GM10847 (cell line): ENCODE data around the gene MXRA8.

Experiments
- POLR2A ChIP-seq: IDR thresholded peaks from 2 replicates; pipeline ENCODE4 v1.6.1; 2011; ENCODE audit not compliant: insufficient read length; ENCODE audit errors: extremely low read depth

MXRA8 gene

GRCh38 chr1:1314678-1315335 lies 43.5 kb downstream of the MXRA8 start:
- no peak for TF ChIP-seq POLR2A

DNA sequence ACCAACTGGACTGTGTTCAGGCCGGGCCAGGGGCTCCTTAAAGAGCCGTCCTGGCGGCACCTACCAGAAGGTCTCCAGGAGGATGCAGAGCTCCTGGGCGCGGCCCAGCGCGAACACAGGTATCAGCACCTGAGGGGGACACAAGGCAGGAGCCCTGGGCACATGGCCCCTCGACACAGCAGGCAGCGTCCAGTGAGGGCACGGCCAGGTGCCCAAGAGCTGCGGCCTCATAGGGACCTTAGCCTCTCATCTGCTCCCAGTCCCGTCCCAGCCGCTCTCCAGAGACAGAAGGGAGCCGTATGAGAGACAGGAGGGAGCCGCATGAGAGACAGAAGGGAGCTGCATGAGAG lies 44.1 kb downstream of the MXRA8 start:
- TF ChIP-seq POLR2A = no peak

DNA sequence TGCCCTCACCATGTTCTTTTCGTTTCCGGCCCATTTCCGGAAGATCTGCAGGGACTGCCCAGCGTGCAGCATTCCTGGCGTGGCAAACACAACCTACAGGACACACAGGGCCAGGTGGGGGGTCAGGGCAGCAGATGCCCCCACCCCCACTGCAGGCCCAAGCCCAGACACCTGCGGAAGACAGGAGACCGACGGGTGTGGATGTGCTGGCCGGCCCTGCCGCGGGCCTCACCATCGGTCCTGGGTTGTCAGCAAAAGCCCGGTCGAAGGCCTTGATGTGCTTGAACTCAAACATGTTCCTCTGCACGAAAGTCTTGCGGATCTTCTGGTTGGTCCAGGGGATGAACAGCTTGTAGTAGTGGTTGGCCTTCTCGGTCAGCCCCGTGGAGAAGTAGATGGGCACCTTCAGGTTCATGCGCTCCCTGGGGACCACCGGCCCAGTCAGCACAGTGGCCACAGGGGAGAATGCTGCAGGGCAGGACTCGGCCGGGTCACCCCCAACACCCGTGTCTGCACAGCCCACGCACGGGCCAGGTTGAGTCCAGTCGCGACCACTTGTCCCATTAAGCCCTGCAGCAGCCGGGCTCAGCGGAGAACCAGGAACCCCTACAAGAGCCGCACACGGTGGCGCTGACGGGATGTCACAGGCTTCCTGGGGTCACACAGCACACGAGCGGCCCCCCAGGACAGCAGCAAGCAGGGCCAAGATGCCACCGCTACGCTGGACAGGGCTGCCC lies 44.7 kb downstream of the MXRA8 start:
- no peak for TF ChIP-seq POLR2A

DNA sequence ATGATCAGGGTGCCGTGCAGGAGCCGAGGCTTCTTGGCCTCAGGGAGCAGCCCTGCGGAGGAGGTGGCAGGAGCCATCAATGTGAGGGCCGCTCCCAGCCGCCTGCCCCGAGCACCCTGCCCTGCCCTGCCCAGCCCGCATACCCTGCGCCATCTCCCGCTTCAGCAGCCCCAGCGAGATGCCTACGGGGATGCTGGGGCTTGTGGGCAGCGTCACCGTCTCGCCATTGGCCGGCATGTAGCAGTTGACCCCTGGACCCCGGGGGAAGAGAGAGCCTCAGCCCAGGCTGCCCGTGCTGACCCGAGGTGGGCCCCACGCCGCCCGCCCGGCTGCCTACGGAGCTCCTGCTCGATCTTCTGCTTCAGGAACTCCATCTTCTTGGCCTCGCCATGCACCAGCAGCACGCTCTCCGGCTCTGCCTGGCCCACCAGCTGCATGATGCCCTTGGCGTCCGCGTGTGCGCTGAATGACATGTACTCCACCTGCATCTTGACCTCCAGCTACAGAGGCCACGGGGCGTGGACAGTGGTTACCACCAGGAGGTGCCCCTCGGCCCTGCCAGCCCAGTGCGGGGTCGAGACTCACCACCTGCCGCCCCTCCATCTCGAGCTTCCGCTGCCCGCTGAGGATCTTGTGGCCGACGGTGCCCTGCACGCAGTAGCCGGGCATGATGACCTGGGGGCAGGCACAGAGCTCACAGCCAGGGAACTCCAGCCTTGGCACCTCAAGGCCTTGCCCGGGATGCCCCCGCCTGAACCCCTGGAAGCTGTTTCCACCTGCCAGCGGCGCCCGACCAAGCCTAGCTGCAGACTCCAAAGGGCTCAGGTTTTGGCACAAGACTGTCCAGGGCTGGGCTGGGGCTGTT lies 45.7 kb downstream of the MXRA8 start:
- no peak for TF ChIP-seq POLR2A

- TF ChIP-seq POLR2A = no peak
Measured at GRCh38 chr1:1311107-1312104, 46.9 kb downstream of the MXRA8 start.

- no peak for TF ChIP-seq POLR2A
Measured at GRCh38 chr1:1310476-1311053, 47.8 kb downstream of the MXRA8 start.

GRCh38 chr1:1310109-1310385 lies 48.3 kb downstream of the MXRA8 start:
- no peak for TF ChIP-seq POLR2A

- no peak for TF ChIP-seq POLR2A
Measured at GRCh38 chr1:1309251-1310108, 48.9 kb downstream of the MXRA8 start.

- no peak for TF ChIP-seq POLR2A
Measured at GRCh38 chr1:1308756-1309250, 49.6 kb downstream of the MXRA8 start.

DNA sequence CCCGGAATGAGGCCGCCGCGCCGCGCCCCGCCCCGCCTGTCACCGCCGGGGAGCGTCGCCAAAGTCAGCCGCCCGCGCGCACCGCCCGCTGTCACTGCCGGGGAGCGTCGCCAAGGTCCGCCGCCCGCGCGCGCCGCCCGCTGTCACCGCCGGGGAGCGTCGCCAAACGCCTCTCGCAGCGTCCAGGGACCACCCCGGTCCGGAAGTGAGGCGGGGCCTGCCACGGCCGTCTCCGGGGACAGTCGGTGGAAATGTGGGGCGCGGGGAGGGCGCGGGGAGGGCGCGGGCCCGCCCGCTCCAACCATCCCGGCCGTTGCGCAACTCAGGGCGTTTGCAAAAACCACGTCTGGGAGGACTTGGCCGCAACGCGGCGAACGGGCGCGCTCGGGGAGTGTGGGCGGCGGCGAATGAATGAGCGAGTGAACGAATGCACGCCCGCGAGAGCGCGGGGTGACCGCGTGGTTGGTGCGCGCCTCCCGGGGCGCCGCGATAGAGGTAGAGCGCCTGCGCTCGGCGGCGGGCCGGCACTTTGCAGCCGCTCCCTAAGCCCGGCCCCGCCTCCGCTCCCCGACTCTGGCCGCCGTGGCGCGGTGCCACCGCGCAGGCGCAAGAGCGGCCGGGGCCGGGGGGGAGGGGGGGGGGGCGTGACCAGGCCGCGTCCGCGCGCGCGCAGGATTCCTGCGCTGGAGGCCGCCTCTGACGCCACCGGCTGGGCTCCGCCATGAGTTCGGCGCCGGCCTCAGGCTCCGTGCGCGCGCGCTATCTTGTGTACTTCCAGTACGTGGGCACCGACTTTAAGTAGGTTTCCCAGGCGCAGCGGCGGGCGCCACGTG lies 50.2 kb downstream of the MXRA8 start, which contains the start of the genes ACAP3 and PUSL1:
TSS of gene ACAP3 (minus strand) at position 8 of the 833 bp plus-strand sequence. CDS start 115 bp downstream, outside the sequence.
TSS of gene PUSL1 (plus strand) at position 675 of the 833 bp plus-strand sequence. CDS start at position 722, 47 bp downstream.
- TF ChIP-seq POLR2A = peak; percentile 33

DNA sequence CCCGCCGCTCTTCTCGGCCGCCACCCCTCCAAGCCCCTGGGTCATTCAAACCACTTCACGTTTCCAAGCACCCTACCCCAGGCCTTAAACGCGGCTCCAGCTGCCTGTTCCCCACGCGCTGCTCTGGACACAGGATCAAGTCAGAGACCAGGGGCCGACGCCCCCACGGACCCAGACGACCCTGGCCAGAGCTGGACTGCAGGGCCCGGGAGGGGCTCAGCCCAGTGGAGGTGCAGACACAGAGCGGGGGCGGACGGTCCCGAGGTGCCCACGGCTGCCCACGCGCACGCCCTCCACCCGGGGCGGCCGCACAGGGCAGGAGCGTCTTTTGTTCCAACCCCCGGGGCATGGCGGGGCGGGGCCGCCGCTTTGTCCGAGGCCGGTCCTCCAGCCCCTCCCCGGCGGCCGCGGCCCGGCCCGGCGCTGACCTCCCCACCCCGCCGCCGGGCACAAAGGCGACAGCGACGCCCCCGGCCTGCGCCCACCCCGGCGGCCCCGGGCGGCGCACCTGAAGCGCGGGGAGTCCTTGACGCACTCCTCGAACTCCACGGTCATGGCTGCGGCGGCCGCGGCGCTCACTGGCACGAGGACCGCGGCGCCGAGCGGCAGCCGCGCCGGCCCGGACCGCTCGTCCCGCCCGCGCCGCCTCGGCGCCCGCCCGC lies 51.0 kb downstream of the MXRA8 start:
- no peak for TF ChIP-seq POLR2A

GRCh38 chr1:1306661-1307260 lies 51.6 kb downstream of the MXRA8 start:
- TF ChIP-seq POLR2A = no peak
